ENCODE measurements around the gene KRTAP5-2. TPM values are rescaled to one million over a fixed set of nuclear protein-coding genes. Genes with fewer than 3 reads are reported as not detected.
"Not testable (repeated sequence)": the region's sequence is repeated elsewhere in the genome, so short reads cannot be mapped to it uniquely, and the experiment has no call there.

The KRTAP5-2 gene
- polyA plus RNA-seq, 12 donors, result 0.23 TPM; not detected in 11

DNA sequence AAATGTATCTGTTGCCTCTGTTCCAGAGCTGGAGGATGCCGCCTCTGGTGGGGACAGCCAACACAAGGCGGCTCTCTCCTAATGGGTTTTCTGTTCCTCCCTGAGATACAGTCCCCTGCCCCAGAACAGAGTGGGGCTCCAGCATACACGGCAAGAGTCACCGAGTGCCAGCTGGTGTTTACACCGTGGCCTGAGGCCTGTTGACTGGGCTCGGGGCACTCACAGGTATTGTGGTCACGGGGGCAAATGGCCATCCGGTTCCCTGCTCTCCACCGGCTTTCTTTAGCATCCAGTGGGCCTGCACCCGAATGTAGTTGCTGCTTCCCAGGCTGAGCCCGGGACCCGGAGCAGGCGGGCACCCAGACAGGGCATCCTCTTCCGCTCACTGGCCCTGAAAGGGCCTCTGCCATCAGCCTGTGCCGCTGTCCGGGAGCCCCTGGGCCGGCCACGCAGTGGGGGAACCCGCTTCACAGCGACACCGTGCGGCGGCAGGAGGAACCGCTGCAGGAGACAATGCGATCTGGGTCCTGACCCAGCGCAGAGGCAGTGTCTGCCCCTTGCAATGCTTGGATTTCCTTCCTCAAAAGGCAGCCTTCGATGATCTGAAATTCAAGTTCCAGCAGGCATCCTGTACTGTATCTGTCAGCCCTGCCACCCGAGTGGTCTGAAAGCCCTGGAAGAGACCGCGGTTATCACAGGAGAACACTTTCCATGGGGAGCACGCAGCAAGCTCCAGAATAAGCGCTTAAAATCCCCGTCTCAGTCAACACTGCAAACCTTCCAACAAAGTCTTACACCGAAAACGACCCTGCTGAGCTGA, 30.6 kb upstream of the KRTAP5-2 start:
- DNase-seq, result peak; percentile 49

DNA sequence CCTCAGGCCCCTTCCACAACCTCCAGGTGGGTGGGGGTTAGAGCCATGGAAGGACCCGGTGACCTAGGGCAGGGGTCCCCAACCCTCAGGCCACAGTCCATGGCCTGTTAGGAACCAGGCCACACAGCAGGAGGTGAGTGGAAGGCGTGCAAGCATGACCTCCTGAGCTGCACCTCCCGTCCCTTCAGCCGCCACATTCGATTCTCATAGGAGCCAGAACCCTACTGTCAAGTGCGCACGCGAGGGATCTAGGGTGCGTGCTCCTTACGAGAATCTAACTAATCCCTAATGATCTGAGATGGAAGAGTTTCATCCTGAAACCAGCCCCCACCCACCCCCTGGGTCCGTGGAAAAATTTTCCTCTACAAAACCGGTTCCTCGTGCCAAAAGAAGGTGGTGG, 27.4 kb upstream of the KRTAP5-2 start:
- DNase-seq, result no peak

- no peak for DNase-seq
Observed at GRCh38 chr11:1624621-1625020, 26.5 kb upstream of the KRTAP5-2 start.

DNA sequence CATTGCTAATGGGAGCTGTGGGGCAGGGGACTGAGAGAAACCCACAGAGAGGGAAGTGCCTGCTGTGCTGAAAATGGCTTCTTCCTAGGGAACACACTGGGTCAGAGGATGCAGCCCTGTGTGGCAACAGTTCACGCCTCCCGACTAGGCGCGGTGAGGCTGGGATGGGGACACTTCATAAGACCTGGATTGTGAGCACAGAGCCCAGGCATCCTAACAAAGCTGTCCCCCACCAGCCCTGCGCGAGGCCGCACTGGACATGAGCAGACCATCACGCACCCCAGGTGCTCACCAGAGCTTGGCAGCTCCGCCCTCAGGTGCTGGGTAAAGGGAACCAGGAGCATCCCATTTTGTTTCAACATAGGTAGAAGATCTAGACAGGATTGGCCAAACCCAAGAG, 25.6 kb upstream of the KRTAP5-2 start:
- DNase-seq, result no peak

DNA sequence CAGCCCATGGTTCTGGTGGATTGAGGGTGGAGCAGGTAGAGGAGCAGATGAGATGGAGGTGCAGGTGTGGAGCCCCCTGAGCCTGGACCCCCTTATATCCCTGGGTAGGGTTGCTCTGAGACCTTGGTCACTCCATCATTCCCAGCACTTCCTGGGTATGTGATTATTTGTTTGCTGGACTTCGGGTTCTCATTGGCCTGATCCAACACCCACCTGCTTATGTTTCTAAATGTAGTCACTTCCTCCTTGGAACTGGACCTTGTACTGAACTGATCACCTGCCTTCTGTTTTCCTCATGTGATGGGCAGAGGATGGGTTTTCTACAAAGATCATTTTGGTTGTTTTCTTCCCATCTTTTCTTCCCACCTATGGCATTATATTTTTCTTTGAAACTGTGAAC, 24.0 kb upstream of the KRTAP5-2 start, which contains the start of gene KRTAP5-4:
Gene KRTAP5-4, minus strand, starts transcription at position 53 of the 400 bp plus-strand sequence. Its CDS starts 45 bp downstream, at position 8.
- DNase-seq, result no peak

DNA sequence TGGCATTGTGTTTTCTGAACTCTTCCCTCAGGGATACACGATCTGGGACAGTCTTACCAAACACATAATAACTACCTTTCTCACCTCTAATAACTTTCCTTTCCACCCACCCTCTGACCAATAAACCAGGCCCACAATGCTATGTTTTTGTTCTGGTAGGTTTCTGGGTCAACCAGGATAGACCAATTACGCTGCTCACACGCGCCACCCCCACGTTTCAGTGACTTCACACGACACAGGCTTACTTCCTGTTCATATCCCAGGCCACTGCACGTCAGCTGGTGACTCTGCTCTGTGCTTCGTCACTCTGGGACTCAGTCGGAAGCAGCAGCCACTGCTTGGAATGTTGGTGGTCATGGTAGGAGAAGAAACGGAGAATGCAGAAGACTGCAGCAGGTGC, 21.4 kb upstream of the KRTAP5-2 start:
- DNase-seq, result no peak

- no peak for DNase-seq
Observed at GRCh38 chr11:1618231-1618630, 20.1 kb upstream of the KRTAP5-2 start.

- DNase-seq, result no peak
Observed at GRCh38 chr11:1608363-1608762, 10.3 kb upstream of the KRTAP5-2 start, which contains the start of gene KRTAP5-3. Gene KRTAP5-3 (minus strand): TSS chr11:1608463. CDS start chr11:1608385, 78 bp downstream.

DNA sequence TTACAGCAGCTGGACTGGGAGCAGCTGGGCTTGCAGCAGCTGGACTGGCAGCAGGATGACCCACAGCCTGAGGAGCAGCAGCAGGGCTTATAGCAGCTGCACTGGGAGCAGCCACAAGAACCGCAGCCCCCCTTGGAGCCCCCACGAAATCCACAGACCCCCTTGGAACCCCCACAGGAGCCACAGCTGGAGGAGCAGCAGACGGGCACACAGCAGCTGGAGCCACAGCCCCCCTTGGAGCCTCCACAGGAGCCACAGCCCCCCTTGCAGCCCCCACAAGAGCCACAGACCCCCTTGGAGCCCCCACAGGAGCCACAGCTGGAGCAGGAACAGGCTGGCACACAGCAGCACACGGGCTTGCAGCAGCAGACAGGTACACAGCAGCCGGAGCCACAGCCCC, 9.8 kb upstream of the KRTAP5-2 start:
- not testable (repeated sequence) for DNase-seq

DNA sequence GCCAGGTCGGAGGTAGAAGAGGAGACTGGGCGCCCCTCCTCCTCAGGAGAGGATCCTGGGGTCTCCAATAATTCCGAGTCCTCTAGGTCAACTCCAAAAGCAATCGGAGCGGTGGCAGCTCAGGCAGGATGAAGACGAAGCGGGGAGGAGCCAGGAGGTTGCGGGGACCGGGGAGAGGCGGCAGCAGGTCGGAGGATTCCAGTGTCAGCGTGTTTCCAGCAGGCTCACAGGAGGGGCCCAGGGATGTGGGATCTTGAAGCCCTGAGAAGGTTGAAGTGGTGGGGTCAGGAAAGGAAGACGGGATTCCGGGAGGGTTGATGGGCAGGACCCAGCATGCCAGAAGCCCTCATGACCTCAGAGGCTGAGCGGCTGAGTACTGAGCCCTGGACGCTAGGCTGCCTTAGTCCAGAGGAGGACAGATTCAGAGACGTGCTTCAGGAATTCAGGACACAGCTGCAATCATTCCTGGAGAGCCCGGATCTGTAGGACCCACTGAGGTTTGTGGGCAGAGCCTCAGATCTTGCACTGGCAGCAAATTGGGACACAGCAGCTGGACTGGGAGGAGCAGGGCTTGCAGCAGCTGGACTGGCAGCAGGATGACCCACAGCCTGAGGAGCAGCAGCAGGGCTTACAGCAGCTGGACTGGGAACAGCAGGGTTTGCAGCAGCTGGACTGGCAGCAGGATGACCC, 9.2 kb upstream of the KRTAP5-2 start:
- not testable (repeated sequence) for DNase-seq

GRCh38 chr11:1605923-1606322, 7.8 kb upstream of the KRTAP5-2 start:
- DNase-seq, result not testable (repeated sequence)

GRCh38 chr11:1604711-1605110, 6.6 kb upstream of the KRTAP5-2 start:
- DNase-seq, result no peak

DNA sequence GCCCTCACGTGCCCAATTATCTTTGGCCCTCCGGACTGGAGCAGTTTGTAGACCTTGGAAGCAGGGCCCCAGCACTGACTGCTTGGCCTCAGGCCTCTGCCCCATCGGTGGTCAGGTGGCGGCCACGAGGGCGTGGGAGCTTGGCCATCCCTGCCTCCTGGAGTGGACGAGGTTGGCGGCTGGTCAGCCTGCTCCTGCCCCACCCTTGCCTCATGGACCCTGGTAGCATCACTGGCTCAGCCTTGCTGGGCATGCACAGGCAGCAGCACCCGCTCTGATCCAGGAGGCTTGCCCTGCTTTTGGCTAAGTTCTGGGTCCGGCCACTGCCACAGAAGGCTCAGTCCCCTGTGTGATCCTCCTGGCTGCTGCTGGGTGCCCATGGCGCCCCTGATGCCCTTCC, 6.1 kb upstream of the KRTAP5-2 start:
- DNase-seq, result no peak

DNA sequence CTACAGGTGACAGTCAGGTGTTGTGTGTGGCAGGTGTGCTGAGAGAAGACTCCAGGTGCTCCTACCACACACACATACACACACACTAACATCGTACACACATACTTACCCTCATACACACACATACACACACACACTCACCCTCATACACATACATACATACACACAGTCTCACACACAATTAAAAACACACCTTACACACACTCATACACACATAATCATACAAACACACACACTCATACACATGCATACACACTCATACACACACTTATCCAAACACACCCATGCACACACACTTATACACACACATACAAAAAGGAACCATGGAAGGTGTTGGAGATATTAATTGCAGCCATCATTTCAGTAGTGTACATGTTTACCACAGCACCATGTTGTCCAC, 5.5 kb upstream of the KRTAP5-2 start:
- DNase-seq, result no peak

GRCh38 chr11:1601663-1602062, 3.6 kb upstream of the KRTAP5-2 start:
- not testable (repeated sequence) for DNase-seq

DNA sequence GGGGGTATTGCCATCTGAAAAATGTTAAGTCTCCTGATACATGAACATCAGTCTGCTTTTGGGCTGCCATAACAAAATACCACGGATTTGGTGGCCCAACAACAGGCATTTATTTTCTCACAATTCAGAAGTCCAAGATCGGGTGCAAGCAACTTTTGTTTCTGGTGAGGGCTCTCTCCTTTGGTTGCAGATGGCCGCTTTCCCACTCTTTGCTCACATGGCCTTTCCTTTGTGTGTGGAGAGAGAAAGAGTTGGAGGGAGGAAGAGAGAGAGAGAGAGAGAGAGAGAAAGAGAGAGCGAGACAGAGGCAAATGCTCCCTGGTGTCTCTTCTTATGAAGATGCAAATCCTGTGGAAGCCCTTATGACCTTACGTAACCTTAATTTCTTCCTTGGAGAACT, 2.5 kb upstream of the KRTAP5-2 start:
- no peak for DNase-seq

DNA sequence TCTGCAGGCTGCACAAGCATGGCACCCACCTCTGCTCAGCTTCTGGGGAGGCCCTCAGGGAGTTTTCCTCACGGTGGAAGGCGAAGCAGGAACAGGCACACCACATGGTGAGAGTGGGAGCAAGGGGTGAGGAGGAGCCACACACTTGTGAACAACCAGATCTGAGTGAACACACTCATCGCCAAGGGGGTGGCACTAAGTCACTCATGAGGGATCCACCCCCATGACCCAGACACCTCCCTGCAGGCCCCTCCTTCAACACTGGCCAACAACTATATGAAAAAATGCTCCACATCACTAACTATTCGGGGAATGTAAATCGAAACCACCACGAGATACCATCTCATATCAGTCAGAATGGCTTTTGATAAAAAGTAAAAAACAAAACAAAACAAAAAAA, 722 bp upstream of the KRTAP5-2 start:
- DNase-seq, result no peak

DNA sequence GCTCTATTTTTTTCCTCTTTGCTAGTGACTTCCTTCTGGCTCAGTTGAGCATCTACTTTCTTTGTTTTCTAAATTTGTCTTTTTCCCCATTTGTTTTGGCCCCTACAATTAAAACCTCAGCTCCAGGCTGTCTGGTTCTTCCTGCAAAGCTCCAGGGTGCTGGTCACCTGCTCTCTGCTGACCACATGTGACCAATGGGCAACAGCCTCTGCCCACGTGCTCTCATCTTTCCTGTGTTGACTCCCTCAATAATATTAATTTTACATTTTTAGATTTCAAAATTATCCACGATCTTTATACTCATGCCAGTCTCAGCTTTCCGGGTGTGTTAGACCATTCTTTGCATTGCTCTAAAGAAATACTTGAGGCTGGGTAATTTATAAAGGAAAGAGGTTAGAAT, 312 bp upstream of the KRTAP5-2 start:
- not testable (repeated sequence) for DNase-seq

DNA sequence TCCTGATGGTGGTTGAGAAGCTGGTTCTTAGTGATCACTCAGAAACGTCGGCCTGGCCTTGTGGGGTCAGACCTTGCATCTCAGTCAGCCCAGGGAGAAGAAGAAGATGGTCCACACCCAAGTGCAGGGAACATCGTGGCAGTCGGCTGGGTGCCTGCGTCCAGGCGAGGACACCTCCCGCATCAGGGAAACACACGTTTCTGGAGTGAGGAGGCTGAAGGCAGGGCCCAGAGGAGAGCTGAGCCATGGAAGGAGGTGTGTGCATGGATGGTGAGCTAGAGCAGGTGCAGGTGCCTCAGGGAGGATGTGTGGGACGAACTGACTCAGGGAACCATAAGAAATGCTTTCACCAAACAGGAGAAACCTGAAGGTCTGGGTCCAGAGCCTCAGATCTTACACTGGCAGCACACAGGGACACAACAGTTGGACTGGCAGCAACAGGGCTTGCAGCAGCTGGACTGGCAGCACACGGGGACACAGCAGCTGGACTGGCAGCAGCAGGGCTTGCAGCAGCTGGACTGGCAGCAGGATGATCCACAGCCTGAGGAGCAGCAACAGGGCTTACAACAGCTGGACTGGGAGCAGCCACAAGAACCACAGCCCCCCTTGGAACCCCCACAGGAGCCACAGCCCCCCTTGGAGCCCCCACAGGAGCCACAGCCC, 632 bp downstream of the KRTAP5-2 start:
- no peak for DNase-seq

DNA sequence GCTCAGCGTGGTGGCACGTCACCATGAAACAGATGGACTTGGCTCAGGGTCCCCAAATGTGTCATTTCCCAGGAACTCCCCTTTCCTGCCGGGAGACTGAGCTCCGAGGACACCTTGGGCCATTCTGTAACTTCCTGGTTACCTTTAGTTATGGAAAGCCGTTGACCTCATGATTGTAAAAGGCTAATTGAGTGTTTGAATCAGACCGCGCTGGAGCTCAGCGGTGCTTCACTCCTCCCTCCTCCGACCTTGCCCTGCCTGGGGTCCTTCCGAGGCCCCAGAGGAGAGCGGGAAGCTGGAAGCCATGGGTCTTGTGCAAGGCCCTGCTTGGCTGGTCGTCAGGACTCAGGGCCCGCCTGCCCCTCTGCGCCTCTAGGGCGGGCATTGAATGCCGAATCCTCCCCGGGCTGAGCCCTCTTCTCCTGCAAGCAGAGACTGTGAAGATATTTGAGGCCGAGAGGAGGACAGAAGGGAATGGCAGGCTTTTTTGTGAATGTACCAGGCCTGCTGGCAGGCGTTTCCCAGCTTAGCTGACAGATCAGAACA, 1.4 kb downstream of the KRTAP5-2 start:
- DNase-seq, result not testable (repeated sequence)

- not testable (repeated sequence) for DNase-seq
Observed at GRCh38 chr11:1595994-1596575, 2.0 kb downstream of the KRTAP5-2 start.

GRCh38 chr11:1592628-1593027, 5.5 kb downstream of the KRTAP5-2 start:
- DNase-seq, result no peak

All from muscle of arm (tissue), 12 donors.